D721Med (cell line): ENCODE data around the gene HIC2.
"Not testable (repeated sequence)": the region's sequence is repeated elsewhere in the genome, so short reads cannot be mapped to it uniquely, and the experiment has no call there.

Source experiments
- DNase-seq: peaks from one replicate; pipeline ENCODE4 v3.0.0; 2011; ENCODE audit warnings: low spot score; ENCODE audit not compliant: insufficient read length
- FAIRE-seq: peaks from 2 replicates; lab custom pipeline; 2011; peaks lifted over from hg19 to GRCh38; lab: Jason Lieb, UNC
- TF ChIP-seq, protein P1 (sequence below): IDR thresholded peaks from 2 replicates; pipeline ENCODE4 v1.5.1; 2012; ENCODE audit warnings: mild to moderate bottlenecking, control low read depth; ENCODE audit not compliant: insufficient read depth; ENCODE audit errors: missing control alignments

Gene HIC2

DNA sequence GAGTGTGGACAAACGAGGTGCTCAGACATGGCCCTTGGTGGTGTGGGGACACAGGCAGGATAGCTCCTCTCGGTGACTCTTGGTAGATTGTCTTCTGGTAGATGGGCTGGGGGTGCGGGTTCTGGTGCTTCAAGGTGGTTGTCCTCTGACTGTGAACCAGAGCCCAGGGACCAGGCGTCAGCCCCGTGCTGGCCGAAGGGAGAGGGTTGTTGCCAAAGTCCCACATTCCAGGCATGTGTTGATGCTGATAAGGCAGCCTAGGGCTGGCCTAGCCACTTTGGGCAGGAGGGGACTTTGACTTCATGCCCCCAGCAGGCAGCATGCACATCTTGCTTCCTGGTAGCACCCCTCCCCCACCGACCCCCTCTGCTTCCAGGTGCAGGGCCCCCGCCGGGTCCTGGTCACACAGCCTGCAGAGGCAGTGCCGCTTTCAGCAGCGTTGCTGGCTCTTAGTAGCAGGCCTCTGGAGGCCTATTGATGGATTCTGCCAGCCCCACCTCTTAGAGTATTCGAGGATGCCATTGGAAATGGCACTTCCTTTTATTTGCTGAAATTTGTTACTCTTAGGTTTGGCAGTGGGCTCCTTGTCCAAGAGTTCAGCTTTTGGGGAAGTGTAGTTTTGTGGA is 7.0 kb downstream of the HIC2 start:
- FAIRE-seq, result not testable (repeated sequence)

DNA sequence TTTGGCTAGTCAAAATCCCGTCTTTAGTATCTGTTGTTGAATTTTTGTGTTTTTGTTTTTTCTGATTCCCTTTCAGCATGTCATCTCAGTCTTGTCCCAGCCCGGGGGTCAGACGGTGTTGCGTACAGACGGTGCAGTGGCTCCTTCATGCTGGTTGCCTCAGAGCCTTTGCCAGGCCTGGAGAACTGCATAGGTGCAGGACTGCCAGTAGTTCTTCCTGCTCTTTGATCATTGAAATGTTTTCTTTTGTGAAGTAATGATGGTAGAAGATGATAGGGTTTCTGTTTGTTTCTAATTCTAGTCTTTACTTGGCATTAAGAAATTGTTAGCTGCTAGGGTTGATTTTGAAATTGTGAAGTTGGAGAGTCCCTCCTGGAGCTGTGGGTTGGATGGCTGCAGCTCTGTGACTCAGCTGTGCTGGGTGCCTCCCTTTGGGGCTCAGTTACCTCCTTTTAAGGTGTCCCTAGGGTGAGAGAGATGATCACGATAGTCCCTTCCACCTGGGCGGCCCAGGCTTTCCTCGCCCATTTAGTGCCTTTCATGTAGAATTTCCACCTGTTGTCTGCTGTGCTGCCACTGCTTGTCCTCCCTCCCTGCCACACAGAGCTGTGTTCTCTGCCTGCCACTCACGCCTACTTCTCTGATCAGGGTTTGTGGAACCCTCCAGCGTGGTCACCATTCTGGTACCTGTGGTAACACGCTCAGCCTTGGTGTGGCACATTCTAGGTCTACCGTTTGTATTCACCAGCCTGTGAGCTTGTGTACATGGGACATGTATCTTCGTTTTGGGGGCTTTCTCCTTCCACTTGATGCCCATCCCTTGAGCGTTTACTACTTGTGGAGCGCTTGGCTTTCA is 17.4 kb downstream of the HIC2 start:
- not testable (repeated sequence) for FAIRE-seq, DNase-seq

More for the DNA sequence above, 7.0 kb downstream of the HIC2 start:
- DNase-seq, result not testable (repeated sequence)

DNA sequence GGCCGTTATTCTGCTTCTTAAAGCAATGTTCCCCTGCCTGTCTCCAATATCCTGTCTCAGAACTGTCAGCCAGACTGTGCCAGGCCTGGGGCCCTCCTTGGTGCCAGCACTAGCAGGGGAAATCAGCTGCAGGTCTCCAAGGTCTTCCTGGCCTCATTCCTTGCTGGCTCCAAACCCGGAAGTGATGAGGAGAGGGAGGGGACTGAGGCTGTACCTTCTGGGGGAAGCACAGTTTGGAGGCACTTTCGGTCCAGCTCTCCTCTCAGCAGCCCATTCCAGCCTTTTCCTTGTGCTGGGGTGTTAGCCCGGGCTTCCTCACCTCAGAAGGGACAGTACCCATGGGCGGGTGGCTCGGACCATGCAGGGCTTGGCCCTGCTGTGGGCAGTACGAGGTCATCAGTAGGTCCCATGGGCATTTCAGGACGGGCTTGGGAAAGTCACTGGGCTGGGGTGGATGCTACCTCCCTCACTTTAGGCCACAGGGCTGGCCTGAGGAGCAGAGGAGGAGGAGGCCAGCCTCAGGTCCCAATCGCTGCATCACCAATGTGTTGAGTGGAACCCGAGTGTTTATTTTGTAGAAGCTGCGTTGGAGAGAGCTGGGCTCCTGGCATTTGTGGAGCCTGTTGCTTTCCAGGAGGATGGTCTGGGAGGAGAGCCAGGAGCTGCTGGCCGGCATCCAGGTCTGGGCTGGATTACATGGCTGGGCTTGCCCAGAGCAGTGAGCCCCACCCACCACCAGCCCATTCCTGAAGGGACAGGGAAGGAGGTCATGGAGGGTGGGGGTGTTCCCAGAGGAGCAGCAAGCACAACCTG is 19.0 kb downstream of the HIC2 start:
- not testable (repeated sequence) for FAIRE-seq, DNase-seq

DNA sequence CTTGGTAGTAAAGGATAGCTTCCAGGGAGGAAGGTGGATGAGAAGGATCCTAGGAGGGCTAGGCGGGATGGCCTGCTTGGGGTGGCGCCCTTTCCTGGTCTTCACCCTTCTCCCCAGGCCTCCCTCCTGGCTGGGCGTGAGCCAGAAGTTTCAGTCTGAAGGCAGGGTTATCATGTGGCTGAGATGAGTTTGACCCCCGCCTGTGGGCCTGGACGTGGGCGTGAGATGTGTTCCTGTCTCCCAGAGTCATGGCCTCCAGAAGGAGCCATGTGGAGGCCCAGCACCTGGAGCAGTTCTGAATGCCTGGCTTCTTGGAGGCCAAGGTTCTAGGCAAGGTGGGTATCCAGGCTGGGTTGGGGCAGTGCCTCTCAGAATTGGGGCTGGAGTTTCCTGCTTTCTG is 20.8 kb downstream of the HIC2 start:
- not testable (repeated sequence) for DNase-seq, FAIRE-seq

DNA sequence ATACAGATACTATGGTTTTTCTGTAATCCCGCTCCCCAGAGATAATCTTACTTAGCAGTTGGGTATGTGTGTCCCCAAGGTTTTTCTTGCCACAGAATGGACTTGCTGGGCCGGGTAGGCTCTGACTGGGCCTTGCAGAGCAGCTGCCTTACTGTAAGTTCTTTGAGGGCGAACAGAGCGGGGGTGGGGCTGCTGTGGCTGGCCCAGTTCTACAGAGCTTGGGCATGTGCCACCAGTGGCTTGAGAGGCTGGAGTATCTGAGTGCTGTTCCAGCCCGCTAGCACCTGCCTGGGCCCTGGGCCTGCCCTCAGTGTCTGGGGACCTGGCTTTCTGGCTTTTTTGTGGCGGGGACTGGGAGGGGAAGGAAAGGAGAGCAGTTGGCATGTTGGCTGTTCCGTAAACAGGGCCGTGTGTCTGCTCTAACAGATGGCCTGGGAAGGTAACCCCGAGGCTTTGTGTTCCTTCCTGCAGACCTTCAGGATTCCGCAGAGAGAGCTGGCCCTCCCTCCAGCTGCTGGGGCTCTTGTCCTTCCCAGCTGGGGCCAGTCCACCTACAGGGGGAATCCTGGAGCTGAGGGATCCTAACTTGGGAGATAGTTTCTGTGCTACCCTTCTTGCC is 23.0 kb downstream of the HIC2 start:
- FAIRE-seq, result not testable (repeated sequence)

DNA sequence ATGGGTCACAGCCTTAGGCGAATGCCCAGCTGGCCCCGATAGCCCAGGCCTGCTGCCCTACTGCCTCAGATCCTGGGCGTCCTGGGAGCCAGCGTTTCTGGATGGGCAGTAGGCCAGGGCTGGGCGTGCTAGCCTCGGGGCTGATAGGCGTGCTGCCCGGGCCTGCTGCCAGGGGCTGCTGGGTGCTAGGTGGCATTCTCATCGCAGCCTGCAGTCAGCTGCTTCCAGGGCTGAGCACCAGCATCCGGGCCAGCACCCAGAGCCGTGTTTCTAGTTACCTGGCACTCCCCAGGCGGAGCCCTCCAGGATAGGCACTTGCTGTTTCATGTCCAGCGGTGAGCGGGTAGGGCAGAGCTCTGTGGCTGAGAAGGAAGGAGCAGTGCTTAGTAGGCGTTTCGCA is 23.5 kb downstream of the HIC2 start:
- not testable (repeated sequence) for DNase-seq, FAIRE-seq

More for the DNA sequence above, 23.0 kb downstream of the HIC2 start:
- not testable (repeated sequence) for DNase-seq

DNA sequence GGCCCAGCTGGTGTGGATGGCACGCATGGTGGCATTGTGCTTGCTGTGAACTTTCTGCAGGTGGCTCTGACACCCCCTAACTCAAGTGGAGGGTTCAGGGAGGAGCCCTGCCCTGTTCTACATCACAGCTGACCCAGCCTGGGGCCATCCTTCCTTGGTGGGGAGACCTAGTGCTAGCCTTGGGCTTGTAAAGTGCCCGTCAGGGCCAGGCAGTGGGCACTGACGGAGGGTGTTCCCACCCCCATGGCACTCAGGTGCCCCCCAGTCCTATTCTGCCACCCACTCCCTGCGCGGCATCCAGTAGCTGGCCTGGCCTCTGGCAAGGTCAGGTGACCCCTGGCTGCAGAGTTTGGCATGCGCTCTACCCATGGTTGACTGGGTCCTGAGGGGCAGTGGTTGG is 24.0 kb downstream of the HIC2 start:
- FAIRE-seq, DNase-seq: not testable (repeated sequence)

DNA sequence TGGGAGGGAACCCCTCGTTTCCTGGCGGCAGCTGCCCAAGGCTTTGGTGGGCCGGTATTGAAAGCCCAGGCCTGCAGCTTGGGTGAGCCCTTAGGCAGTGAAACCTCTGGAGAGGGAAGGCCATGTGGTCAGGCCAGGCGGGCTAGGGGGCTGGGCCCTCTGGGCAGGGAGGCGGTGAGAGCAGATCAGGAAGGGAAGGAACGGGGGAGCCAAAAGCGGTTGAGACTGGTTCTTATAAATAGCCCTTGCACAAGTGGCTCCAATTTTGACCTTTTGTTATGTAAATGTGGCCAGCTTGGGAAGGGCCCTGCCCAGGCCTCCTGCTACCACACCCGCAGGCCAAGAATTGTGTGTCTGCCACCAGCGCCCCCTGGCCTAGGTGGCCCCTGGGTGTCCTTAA is 25.0 kb downstream of the HIC2 start:
- not testable (repeated sequence) for FAIRE-seq, DNase-seq

DNA sequence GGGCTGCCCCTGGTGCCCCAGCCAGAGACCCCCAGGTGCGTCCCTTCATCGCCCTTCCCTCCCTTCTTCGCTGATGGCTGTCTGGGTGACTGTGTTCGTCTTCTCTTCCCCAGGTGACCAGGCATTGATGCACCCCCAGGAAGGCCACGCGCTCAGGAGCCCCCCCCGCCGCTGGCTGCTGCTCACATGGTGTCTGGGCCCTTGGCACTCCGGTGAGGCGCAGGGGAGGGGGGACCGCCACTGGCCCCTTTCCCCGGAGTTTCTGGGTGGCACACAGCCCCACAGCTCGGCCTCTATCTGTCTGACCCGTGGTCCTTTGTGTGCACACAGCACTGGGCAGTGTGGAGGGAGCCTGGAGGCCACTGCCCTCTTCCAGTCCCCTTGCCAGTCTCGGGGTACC is 25.5 kb downstream of the HIC2 start:
- FAIRE-seq, DNase-seq: not testable (repeated sequence)

DNA sequence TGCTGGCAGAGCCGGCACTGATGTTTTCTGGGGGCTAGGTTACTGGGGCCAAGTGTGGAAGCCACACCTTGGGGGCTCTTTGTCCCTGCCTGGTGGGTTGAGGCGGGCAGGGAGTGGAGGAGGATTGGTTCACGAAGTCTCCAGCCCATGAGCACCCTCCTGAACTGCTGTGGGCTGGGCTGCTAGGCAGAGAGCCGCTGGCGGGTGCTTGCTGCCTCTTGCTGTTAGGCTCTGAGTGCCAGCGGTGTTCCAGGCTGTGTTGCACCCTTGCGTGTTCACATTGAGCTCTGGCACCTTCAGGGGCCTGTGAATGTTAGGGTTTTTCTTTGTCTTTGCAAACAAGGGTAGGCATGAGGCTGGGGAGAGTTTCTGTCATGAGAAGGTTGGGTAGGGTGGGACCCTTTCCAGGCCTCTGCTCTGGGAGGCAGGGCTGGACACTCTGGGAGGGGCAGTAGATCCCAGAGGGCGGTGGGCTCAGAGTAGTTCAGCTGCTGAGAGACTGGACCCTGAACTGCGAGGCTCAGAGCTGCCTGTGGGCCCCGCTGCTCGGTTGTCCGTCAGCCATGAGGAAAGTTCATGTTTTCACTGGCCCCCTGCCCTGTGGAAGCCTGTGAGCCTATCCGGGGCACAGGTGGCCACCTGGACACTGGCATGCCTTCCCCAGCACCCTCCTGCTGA is 26.0 kb downstream of the HIC2 start:
- no peak for FAIRE-seq
- TF ChIP-seq, protein P1, sequence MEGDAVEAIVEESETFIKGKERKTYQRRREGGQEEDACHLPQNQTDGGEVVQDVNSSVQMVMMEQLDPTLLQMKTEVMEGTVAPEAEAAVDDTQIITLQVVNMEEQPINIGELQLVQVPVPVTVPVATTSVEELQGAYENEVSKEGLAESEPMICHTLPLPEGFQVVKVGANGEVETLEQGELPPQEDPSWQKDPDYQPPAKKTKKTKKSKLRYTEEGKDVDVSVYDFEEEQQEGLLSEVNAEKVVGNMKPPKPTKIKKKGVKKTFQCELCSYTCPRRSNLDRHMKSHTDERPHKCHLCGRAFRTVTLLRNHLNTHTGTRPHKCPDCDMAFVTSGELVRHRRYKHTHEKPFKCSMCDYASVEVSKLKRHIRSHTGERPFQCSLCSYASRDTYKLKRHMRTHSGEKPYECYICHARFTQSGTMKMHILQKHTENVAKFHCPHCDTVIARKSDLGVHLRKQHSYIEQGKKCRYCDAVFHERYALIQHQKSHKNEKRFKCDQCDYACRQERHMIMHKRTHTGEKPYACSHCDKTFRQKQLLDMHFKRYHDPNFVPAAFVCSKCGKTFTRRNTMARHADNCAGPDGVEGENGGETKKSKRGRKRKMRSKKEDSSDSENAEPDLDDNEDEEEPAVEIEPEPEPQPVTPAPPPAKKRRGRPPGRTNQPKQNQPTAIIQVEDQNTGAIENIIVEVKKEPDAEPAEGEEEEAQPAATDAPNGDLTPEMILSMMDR, result no peak
- no peak for DNase-seq

DNA sequence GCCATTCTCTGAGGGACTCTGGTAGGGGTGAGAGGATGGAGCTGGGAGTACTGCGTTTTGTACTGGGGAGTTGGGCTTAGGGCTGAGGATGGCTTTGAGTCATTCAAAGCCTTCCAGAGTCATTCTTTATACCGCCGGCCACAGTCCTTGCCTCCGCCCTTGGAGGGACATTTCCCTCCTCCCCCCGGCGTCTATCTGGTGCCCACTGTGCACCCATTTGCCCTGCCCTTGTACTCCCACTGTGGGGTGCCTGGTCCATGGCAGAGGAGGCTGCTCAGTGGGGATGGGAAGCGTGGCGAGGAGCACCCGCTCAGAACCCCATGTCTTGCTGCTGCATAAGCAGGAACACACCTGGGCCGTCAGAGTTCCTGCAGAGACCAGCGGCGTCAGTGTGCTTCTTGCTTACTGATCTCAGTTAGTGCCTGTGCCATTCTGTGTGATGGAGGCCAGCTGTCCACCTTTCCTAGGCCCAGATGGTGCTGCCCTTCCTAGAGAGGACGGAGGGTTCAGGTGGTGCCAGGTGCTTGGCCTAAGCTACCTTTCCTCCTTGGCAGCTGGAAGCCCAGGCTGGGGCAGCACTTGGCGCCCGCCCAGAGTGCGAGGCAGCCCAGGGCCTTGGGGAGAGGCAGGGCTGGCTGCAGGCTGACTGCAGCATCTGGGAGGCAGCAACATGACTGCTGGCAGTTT is 26.7 kb downstream of the HIC2 start:
- FAIRE-seq, result no peak
- DNase-seq, result no peak
- TF ChIP-seq, protein P1, result no peak
